HEK293 (cell line): ENCODE measurements around the gene DYNLRB1.

Source experiments
- MZF1 ChIP-seq: fragments of 450-650 bp; formaldehyde crosslinking; IDR thresholded peaks from 2 replicates; pipeline ENCODE4 v1.5.1; 2017; ENCODE audit warnings: missing biosample characterization, missing genetic modification characterization, borderline replicate concordance
- ZEB2 ChIP-seq: fragments of 450-650 bp; formaldehyde crosslinking; IDR thresholded peaks from 2 replicates; pipeline ENCODE4 v1.5.1; 2016; ENCODE audit warnings: missing biosample characterization, missing genetic modification characterization
- ZNF211 ChIP-seq: fragments of 450-650 bp; formaldehyde crosslinking; IDR thresholded peaks from 2 replicates; pipeline ENCODE4 v1.5.1; 2016; ENCODE audit warnings: low read depth, missing biosample characterization, missing genetic modification characterization
- ZNF311 ChIP-seq: fragments of 450-650 bp; formaldehyde crosslinking; IDR thresholded peaks from 2 replicates; pipeline ENCODE4 v1.5.1; 2017; ENCODE audit warnings: missing biosample characterization, missing genetic modification characterization, borderline replicate concordance
- ZNF555 ChIP-seq: fragments of 450-650 bp; formaldehyde crosslinking; conservative IDR thresholded peaks from 2 replicates; pipeline ENCODE4 v1.5.1; 2017; ENCODE audit warnings: missing biosample characterization, mild to moderate bottlenecking, missing genetic modification characterization, inconsistent platforms
- TF ChIP-seq, protein P1 (sequence below): fragments of 450-650 bp; formaldehyde crosslinking; optimal IDR thresholded peaks from 2 replicates; pipeline ENCODE3; 2016; ENCODE audit warnings: missing biosample characterization, mild to moderate bottlenecking, missing genetic modification characterization
- TF ChIP-seq, protein P2 (sequence below): fragments of 450-650 bp; formaldehyde crosslinking; IDR thresholded peaks from 2 replicates; pipeline ENCODE4 v1.5.1; 2016; ENCODE audit warnings: missing biosample characterization, missing genetic modification characterization
- TF ChIP-seq, protein P3 (sequence below): fragments of 450-650 bp; formaldehyde crosslinking; IDR thresholded peaks from 2 replicates; pipeline ENCODE4 v1.5.1; 2016; ENCODE audit warnings: missing biosample characterization, missing genetic modification characterization
- TF ChIP-seq, protein P4 (sequence below): fragments of 450-650 bp; formaldehyde crosslinking; IDR thresholded peaks from 2 replicates; pipeline ENCODE4 v1.5.1; 2016; ENCODE audit warnings: missing biosample characterization, missing genetic modification characterization

DNA sequence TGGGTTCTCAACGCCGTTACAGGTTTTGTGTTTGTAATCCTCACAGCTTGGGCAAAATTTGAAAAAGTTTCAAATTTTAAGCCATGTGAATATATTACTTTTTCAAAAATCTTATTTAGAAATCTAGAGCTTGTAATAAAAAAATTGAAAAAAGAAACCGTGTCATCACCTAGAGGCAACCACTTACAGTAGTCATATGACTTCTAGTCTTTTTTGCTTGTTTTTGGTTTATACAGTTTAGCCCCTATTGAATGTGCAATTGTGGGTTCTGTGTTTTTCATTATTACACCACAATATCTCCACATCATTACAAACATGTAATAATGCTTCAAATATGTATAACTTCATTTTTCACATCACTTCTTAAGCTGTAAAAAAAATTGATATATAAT lies 888 bp downstream of the DYNLRB1 start:
- no peak for TF ChIP-seq ZNF211 (tag by site-specific recombination)
- TF ChIP-seq, protein P1, sequence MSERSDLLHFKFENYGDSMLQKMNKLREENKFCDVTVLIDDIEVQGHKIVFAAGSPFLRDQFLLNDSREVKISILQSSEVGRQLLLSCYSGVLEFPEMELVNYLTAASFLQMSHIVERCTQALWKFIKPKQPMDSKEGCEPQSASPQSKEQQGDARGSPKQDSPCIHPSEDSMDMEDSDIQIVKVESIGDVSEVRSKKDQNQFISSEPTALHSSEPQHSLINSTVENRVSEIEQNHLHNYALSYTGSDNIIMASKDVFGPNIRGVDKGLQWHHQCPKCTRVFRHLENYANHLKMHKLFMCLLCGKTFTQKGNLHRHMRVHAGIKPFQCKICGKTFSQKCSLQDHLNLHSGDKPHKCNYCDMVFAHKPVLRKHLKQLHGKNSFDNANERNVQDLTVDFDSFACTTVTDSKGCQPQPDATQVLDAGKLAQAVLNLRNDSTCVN (tag by site-specific recombination): no peak
- TF ChIP-seq, protein P2, sequence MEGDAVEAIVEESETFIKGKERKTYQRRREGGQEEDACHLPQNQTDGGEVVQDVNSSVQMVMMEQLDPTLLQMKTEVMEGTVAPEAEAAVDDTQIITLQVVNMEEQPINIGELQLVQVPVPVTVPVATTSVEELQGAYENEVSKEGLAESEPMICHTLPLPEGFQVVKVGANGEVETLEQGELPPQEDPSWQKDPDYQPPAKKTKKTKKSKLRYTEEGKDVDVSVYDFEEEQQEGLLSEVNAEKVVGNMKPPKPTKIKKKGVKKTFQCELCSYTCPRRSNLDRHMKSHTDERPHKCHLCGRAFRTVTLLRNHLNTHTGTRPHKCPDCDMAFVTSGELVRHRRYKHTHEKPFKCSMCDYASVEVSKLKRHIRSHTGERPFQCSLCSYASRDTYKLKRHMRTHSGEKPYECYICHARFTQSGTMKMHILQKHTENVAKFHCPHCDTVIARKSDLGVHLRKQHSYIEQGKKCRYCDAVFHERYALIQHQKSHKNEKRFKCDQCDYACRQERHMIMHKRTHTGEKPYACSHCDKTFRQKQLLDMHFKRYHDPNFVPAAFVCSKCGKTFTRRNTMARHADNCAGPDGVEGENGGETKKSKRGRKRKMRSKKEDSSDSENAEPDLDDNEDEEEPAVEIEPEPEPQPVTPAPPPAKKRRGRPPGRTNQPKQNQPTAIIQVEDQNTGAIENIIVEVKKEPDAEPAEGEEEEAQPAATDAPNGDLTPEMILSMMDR (tag by site-specific recombination): no peak
- no peak for TF ChIP-seq ZNF311 (tag by site-specific recombination)
- TF ChIP-seq, protein P3, sequence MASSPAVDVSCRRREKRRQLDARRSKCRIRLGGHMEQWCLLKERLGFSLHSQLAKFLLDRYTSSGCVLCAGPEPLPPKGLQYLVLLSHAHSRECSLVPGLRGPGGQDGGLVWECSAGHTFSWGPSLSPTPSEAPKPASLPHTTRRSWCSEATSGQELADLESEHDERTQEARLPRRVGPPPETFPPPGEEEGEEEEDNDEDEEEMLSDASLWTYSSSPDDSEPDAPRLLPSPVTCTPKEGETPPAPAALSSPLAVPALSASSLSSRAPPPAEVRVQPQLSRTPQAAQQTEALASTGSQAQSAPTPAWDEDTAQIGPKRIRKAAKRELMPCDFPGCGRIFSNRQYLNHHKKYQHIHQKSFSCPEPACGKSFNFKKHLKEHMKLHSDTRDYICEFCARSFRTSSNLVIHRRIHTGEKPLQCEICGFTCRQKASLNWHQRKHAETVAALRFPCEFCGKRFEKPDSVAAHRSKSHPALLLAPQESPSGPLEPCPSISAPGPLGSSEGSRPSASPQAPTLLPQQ (tag by site-specific recombination): no peak
- TF ChIP-seq, protein P4, sequence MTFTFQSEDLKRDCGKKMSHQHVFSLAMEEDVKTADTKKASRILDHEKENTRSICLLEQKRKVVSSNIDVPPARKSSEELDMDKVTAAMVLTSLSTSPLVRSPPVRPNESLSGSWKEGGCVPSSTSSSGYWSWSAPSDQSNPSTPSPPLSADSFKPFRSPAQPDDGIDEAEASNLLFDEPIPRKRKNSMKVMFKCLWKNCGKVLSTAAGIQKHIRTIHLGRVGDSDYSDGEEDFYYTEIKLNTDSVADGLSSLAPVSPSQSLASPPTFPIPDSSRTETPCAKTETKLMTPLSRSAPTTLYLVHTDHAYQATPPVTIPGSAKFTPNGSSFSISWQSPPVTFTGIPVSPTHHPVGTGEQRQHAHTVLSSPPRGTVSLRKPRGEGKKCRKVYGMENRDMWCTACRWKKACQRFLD (tag by site-specific recombination): no peak
- TF ChIP-seq ZEB2 (tag by site-specific recombination): no peak
- TF ChIP-seq MZF1 (tag by site-specific recombination): no peak
- TF ChIP-seq ZNF555: no peak
